BE2C (cell line): Measurements from ENCODE around the gene CDHR5.

Source experiments
- DNase-seq: peaks from one replicate; pipeline ENCODE4 v3.0.0-alpha.2; 2020
- H3K27me3 ChIP-seq: fragments of 250-450 bp; sonication (Bioruptor Pico); 2 replicates; pipeline ENCODE4 v1.5.1; 2020; ENCODE audit warnings: mild to moderate bottlenecking
- H3K36me3 ChIP-seq: fragments of 250-450 bp; sonication (Bioruptor Pico); 2 replicates; pipeline ENCODE4 v1.5.1; 2020; ENCODE audit warnings: mild to moderate bottlenecking
- H3K4me1 ChIP-seq: fragments of 250-450 bp; sonication (Bioruptor Pico); 2 replicates; pipeline ENCODE4 v1.5.1; 2020
- H3K4me3 ChIP-seq: 2 replicates; pipeline ENCODE4 v1.5.1; 2011; ENCODE audit warnings: low read depth, low read length
- H3K9me3 ChIP-seq: fragments of 250-450 bp; sonication (Bioruptor Pico); 2 replicates; pipeline ENCODE4 v1.5.1; 2020
- CTCF ChIP-seq: IDR thresholded peaks from 2 replicates; pipeline ENCODE4 v1.5.1; 2012; ENCODE audit warnings: mild to moderate bottlenecking, low read depth, low read length

Gene CDHR5

GRCh38 chr11:662689-663274, 38.0 kb upstream of the CDHR5 start:
- Histone ChIP-seq H3K27me3 (no peaks in the 10 kb centered on the region), H3K4me3 (no peak overlapping the region), H3K36me3 (no peaks in the 10 kb centered on the region; the same call in none of the 2 replicates), H3K9me3 (no peaks in the 10 kb centered on the region), H3K4me1 (no peaks in the 10 kb centered on the region)
- peak; percentile 63 for DNase-seq
- peak; percentile 56 for TF ChIP-seq CTCF

- Histone ChIP-seq H3K4me3 (no peak overlapping the region), H3K4me1 (no peaks in the 10 kb centered on the region), H3K9me3 (no peaks in the 10 kb centered on the region), H3K27me3 (no peaks in the 10 kb centered on the region), H3K36me3 (no peaks in the 10 kb centered on the region; the same call in none of the 2 replicates)
- no peak for DNase-seq
- no peak for TF ChIP-seq CTCF
These were observed 36.1 kb upstream of the CDHR5 start for GRCh38 chr11:660681-661444.

GRCh38 chr11:660281-660680, 35.5 kb upstream of the CDHR5 start:
- no peak for DNase-seq
- H3K9me3 ChIP-seq: no peaks in the 10 kb centered on the region
- TF ChIP-seq CTCF: no peak
- no peaks in the 10 kb centered on the region for H3K27me3 ChIP-seq
- H3K36me3 ChIP-seq: no peaks in the 10 kb centered on the region; the same call in none of the 2 replicates
- H3K4me1 ChIP-seq: no peaks in the 10 kb centered on the region
- H3K4me3 ChIP-seq: no peak overlapping the region

- Histone ChIP-seq H3K4me3 (no peak overlapping the region), H3K27me3 (no peaks in the 10 kb centered on the region), H3K36me3 (no peaks in the 10 kb centered on the region; the same call in none of the 2 replicates), H3K9me3 (no peaks in the 10 kb centered on the region), H3K4me1 (no peaks in the 10 kb centered on the region)
- TF ChIP-seq CTCF: no peak
- no peak for DNase-seq
These were observed 34.9 kb upstream of the CDHR5 start for GRCh38 chr11:659532-660085.

- no peak overlapping the region for H3K4me3 ChIP-seq
- no peaks in the 10 kb centered on the region for H3K27me3 ChIP-seq
- H3K9me3 ChIP-seq: no peaks in the 10 kb centered on the region
- DNase-seq: no peak
- H3K4me1 ChIP-seq: no peaks in the 10 kb centered on the region
- H3K36me3 ChIP-seq: no peaks in the 10 kb centered on the region; the same call in 1 of the 2 replicates
- no peak for TF ChIP-seq CTCF
These were observed 33.0 kb upstream of the CDHR5 start for GRCh38 chr11:657691-658126.

GRCh38 chr11:656866-657265, 32.1 kb upstream of the CDHR5 start:
- no peak for TF ChIP-seq CTCF
- no peaks in the 10 kb centered on the region for H3K9me3 ChIP-seq
- no peak overlapping the region for H3K4me3 ChIP-seq
- H3K36me3 ChIP-seq: no peaks in the 10 kb centered on the region
- no peak for DNase-seq
- H3K27me3 ChIP-seq: no peaks in the 10 kb centered on the region
- H3K4me1 ChIP-seq: no peaks in the 10 kb centered on the region
